Small intestine (tissue), 7 donors: Measurements from ENCODE around the gene TMEM39B. TPM values are rescaled to one million over a fixed set of nuclear protein-coding genes. Genes with fewer than 3 reads are reported as not detected.
"Not testable (repeated sequence)": the region's sequence is repeated elsewhere in the genome, so short reads cannot be mapped to it uniquely, and the experiment has no call there.

Experiments used
- DNase-seq, 2 donors: peaks; one replicate each; pipeline versions ENCODE4 v3.0.0 to v3.0.0-alpha.2; 2013
- FAIRE-seq: peaks from 2 replicates; lab custom pipeline; 2012; peaks lifted over from hg19 to GRCh38; lab: Jason Lieb, UNC
- H3K27ac ChIP-seq, 3 donors: one replicate each; pipeline ENCODE4 v1.5.1; 2013; ENCODE audit warnings: low read length in 2 of 3, mild to moderate bottlenecking in 2 of 3, control low read depth in 1 of 3, inconsistent platforms in 1 of 3, low read depth in 1 of 3, moderate library complexity in 1 of 3
- H3K27me3 ChIP-seq, 3 donors: one replicate each; pipeline ENCODE4 v1.6.1; 2013; ENCODE audit warnings: low read length in 3 of 3, inconsistent platforms in 1 of 3; ENCODE audit not compliant: control insufficient read depth in 3 of 3, insufficient read depth in 3 of 3
- H3K36me3 ChIP-seq, 3 donors: one replicate each; pipeline ENCODE4 v1.6.1; 2013; ENCODE audit warnings: low read length in 3 of 3, inconsistent platforms in 1 of 3, low read depth in 1 of 3, mild to moderate bottlenecking in 1 of 3, moderate library complexity in 1 of 3; ENCODE audit not compliant: control insufficient read depth in 3 of 3, insufficient read depth in 2 of 3
- H3K4me1 ChIP-seq, 3 donors: one replicate each; pipeline ENCODE4 v1.6.1; 2013; ENCODE audit warnings: low read length in 2 of 3, inconsistent platforms in 1 of 3, low read depth in 1 of 3, mild to moderate bottlenecking in 1 of 3, moderate library complexity in 1 of 3; ENCODE audit not compliant: control insufficient read depth in 3 of 3, insufficient read depth in 2 of 3
- H3K4me3 ChIP-seq, 3 donors: one replicate each; pipeline ENCODE4 v1.5.1; 2013; ENCODE audit warnings: low read length in 3 of 3, control low read depth in 1 of 3, inconsistent platforms in 1 of 3, low read depth in 1 of 3, mild to moderate bottlenecking in 1 of 3, moderate library complexity in 1 of 3
- H3K9me3 ChIP-seq, 2 donors: one replicate each; pipeline ENCODE4 v1.6.1; 2013; ENCODE audit warnings: low read depth in 1 of 2, low read length in 1 of 2; ENCODE audit not compliant: control insufficient read depth in 2 of 2, insufficient read depth in 1 of 2
- WGBS, 3 donors: extraction: QIAGEN DNeasy Blood & Tissue Kit; methylation state at CpG; one replicate each; pipeline ENCODE4 v1.1.7; 2013; 5-methylcytosine and 5-hydroxymethylcytosine counted together
- polyA plus RNA-seq, 4 donors: library from polyadenylated mRNA; stranded (reverse) in 3 of 4; unstranded in 1 of 4; fragments of 200-250 nt in 3 of 4; fragments of 120-200 nt in 1 of 4; gene quantifications; one replicate each; pipeline versions ENCODE4 v1.2.1 to v1.2.3, GENCODE V29; 2013
- donor health status: healthy with polysubstance abuse.
- donor health status: control.
- donor health status: control.
- donor health status: Bipolar disorder and iron deficiency.
- donor health status: healthy.

TMEM39B gene
- polyA plus RNA-seq, 4 donors = 4.2 to 15.6 (median 8.0) TPM

- no peak for FAIRE-seq
- Histone ChIP-seq H3K9me3 (no peaks in the 10 kb centered on the region), H3K4me3 (no peak overlapping the region), H3K27me3 (no peaks in the 10 kb centered on the region), H3K27ac (no peak overlapping the region), H3K4me1 (peaks cover 2 to 4% (median 3%) of the 10 kb centered on the region in 3 donors), H3K36me3 (peaks cover 0 to 5% (median 0%) of the 10 kb centered on the region in 3 donors)
- DNase-seq = peak in 1 of 2 donors; percentile 36
- WGBS, 3 donors = 34 to 51% (median 46%) methylated on average over 5 of the region's 5 CpGs
Observed at GRCh38 chr1:32138965-32139364, 66.2 kb downstream of the TMEM39B start.

DNA sequence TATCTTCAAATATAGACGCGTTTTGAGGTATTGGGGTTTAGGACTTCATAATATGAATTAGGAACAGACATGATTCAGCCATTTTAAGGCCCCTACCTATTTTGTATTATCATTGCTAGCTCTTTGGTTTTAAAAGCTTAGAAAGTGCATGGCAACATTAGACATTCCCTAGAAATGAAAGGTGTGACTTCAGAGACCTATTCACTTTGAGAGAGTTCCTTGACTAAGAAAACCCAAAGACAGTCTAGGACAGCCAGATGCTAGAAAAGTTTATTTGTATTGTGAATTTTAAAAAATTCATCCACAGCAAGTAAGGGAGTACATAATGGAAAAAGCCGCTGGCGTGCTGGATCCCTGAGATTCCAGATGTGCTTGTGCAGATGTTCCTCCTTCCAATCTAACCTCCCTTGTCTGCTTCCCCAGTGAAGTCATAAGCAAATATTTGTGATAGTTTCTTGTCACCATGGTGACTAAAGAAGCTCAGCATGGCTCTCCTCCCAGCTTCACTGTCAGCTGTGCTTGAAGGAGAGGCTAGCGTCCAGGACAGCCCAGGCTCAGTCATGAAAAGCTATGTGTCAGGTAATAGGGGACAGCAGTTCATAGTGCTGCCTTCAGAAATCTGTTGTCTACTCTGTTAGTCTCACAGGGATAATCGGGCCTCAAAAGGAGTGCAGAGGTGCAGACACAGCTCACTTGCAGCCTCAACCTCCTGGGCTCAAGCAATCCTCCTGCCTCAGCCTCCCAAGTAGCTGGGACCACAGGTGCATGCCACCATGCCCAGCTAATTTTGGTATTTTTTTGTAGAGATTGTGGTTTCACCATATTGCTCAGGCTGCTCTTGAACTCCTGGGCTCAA lies 69.9 kb downstream of the TMEM39B start:
- DNase-seq (peak; percentile 38 to 70), FAIRE-seq (no peak)
- Histone ChIP-seq H3K4me3 (no peak overlapping the region), H3K27me3 (no peaks in the 10 kb centered on the region), H3K4me1 (peaks cover 2 to 4% (median 3%) of the 10 kb centered on the region in 3 donors), H3K9me3 (peaks cover 0 to 10% of the 10 kb centered on the region in 2 donors), H3K27ac (peak overlapping the region in 2 of 3 donors; percentile 11 to 49), H3K36me3 (peaks cover 0 to 5% (median 0%) of the 10 kb centered on the region in 3 donors)
- 62 to 67% (median 62%) methylated on average over 6 of the region's 6 CpGs for WGBS, 3 donors

GRCh38 chr1:32143302-32143695 lies 70.6 kb downstream of the TMEM39B start:
- not testable (repeated sequence) for H3K4me1 ChIP-seq, H3K27ac ChIP-seq, H3K4me3 ChIP-seq, H3K27me3 ChIP-seq, DNase-seq, FAIRE-seq
- 82 to 91% (median 86%) methylated on average over 4 of the region's 4 CpGs for WGBS, 3 donors
- Histone ChIP-seq H3K9me3 (peaks cover 0 to 17% of the 10 kb centered on the region in 2 donors), H3K36me3 (peaks cover 0 to 10% (median 0%) of the 10 kb centered on the region in 3 donors)

- Histone ChIP-seq H3K9me3 (peaks cover 0 to 23% of the 10 kb centered on the region in 2 donors), H3K27ac (no peak overlapping the region), H3K27me3 (no peaks in the 10 kb centered on the region), H3K36me3 (peaks cover 0 to 15% (median 0%) of the 10 kb centered on the region in 3 donors), H3K4me1 (peaks cover 0 to 4% (median 0%) of the 10 kb centered on the region in 3 donors), H3K4me3 (no peak overlapping the region)
- WGBS, 3 donors = 94 to 99% (median 98%) methylated on average over 3 of the region's 3 CpGs
- no peak for FAIRE-seq
- no peak for DNase-seq
Observed at GRCh38 chr1:32144033-32144432, 71.3 kb downstream of the TMEM39B start.

- not testable (repeated sequence) for H3K4me3 ChIP-seq, FAIRE-seq, H3K27ac ChIP-seq, H3K4me1 ChIP-seq, DNase-seq, H3K27me3 ChIP-seq
- 95 to 99% (median 96%) methylated on average over 5 of the region's 5 CpGs for WGBS, 3 donors
- H3K9me3 ChIP-seq = peaks cover 0 to 27% of the 10 kb centered on the region in 2 donors
- H3K36me3 ChIP-seq = peaks cover 0 to 16% (median 0%) of the 10 kb centered on the region in 3 donors
Observed at GRCh38 chr1:32147799-32148198, 75.1 kb downstream of the TMEM39B start.

GRCh38 chr1:32150847-32151246 lies 78.1 kb downstream of the TMEM39B start:
- H3K36me3 ChIP-seq = peaks cover 0 to 27% (median 0%) of the 10 kb centered on the region in 3 donors
- FAIRE-seq = no peak
- H3K27me3 ChIP-seq = no peaks in the 10 kb centered on the region
- no peak overlapping the region for H3K27ac ChIP-seq
- DNase-seq = no peak
- H3K4me3 ChIP-seq = no peak overlapping the region
- 90 to 94% (median 90%) methylated on average over 9 of the region's 9 CpGs for WGBS, 3 donors
- peaks cover 0 to 3% (median 0%) of the 10 kb centered on the region in 3 donors for H3K4me1 ChIP-seq
- H3K9me3 ChIP-seq = peaks cover 0 to 27% of the 10 kb centered on the region in 2 donors

DNA sequence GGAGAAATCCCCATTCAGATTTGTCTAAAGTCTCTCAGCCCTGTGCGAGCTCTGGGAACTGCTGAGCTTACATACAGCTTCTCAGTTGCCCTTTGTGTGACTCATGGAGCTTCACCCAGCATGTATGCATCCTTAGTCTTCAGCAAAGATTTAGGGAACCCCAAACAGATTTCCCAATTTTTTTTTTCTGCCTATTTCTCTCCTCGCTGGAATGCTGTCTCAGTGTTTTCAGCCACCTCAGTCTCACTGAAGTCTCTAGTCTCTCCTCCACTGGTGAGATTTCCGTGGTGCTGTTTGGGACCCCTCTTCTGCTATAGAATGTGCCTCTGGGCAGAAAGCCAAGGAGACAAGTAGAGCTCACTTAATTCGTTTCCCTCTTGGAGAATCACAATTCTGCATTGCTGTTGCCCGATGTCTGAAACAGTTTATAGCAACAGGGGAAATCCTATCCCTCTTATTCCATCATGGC lies 78.6 kb downstream of the TMEM39B start:
- Histone ChIP-seq H3K36me3 (peaks cover 0 to 30% (median 0%) of the 10 kb centered on the region in 3 donors), H3K9me3 (peaks cover 0 to 27% of the 10 kb centered on the region in 2 donors), H3K27me3 (no peaks in the 10 kb centered on the region), H3K27ac (no peak overlapping the region), H3K4me1 (peaks cover 0 to 3% (median 0%) of the 10 kb centered on the region in 3 donors), H3K4me3 (no peak overlapping the region)
- 63 to 79% (median 75%) methylated on average over 5 of the region's 5 CpGs for WGBS, 3 donors
- DNase-seq (peak in 1 of 2 donors; percentile 18), FAIRE-seq (no peak)
